Measurements from ENCODE around the gene TPSAB1. TPM values are rescaled to one million over a fixed set of nuclear protein-coding genes. Genes with fewer than 3 reads are reported as not detected.
"Not testable (repeated sequence)": the region's sequence is repeated elsewhere in the genome, so short reads cannot be mapped to it uniquely, and the experiment has no call there.

Gene TPSAB1
- total and polyA plus RNA-seq, 4 experiments from 2014 or later, result not detected

GRCh38 chr16:1265826-1266225 lies 25.3 kb downstream of the TPSAB1 start:
- no peak overlapping the region for H3K27ac ChIP-seq (ENCODE audit: low read depth, low read length)
- CTCF ChIA-PET (ENCODE audit: partially characterized antibody), result no interaction called here
- H3K36me3 ChIP-seq (ENCODE audit: insufficient read depth, low read length), result no peaks in the 10 kb centered on the region
- H3K4me3 ChIP-seq (ENCODE audit: low read length in 2 of 2), result no peak overlapping the region
- H3K27me3 Mint-ChIP-seq, result peaks cover 9 to 10% of the 10 kb centered on the region in 2 donors
- POLR2A ChIA-PET (ENCODE audit: partially characterized antibody), result no interaction called here
- intact Hi-C loops (cut with micrococcal nuclease), result no loop called here
- H3K27me3 ChIP-seq (ENCODE audit: insufficient read depth, low read length), result no peaks in the 10 kb centered on the region
- H3K4me1 ChIP-seq (ENCODE audit: insufficient read depth, low read length), result no peaks in the 10 kb centered on the region
- no peaks in the 10 kb centered on the region for H3K9me3 ChIP-seq (ENCODE audit: control insufficient read depth in 1 of 2, low read length in 2 of 2)
- H3K4me1 Mint-ChIP-seq, result peaks cover 0 to 5% (median 1%) of the 10 kb centered on the region in 4 donors
- H3K4me3 Mint-ChIP-seq, result no peak overlapping the region
- H3K9me3 Mint-ChIP-seq, result no peaks in the 10 kb centered on the region
- no peak for DNase-seq
- no peaks in the 10 kb centered on the region for H3K36me3 Mint-ChIP-seq
- H3K27ac Mint-ChIP-seq, result no peak overlapping the region

GRCh38 chr16:1269418-1269817 lies 28.9 kb downstream of the TPSAB1 start:
- POLR2A ChIA-PET (ENCODE audit: partially characterized antibody); H3K27ac Mint-ChIP-seq: not testable (repeated sequence)

GRCh38 chr16:1271380-1271723 lies 30.8 kb downstream of the TPSAB1 start:
- H3K27ac Mint-ChIP-seq, result peak overlapping the region in 1 of 7 donors; percentile 66
- intact Hi-C loops (cut with micrococcal nuclease), result no loop called here
- H3K9me3 ChIP-seq (ENCODE audit: control insufficient read depth in 1 of 2, low read length in 2 of 2), result no peaks in the 10 kb centered on the region
- no peaks in the 10 kb centered on the region for H3K36me3 Mint-ChIP-seq
- no peak overlapping the region for H3K27ac ChIP-seq (ENCODE audit: low read depth, low read length)
- H3K27me3 Mint-ChIP-seq, result peaks cover 11 to 18% of the 10 kb centered on the region in 2 donors
- no peaks in the 10 kb centered on the region for H3K4me1 ChIP-seq (ENCODE audit: insufficient read depth, low read length)
- H3K4me1 Mint-ChIP-seq, result peaks cover 0 to 5% (median 3%) of the 10 kb centered on the region in 4 donors
- no peak for DNase-seq
- H3K9me3 Mint-ChIP-seq, result no peaks in the 10 kb centered on the region
- POLR2A ChIA-PET (ENCODE audit: partially characterized antibody), result no interaction called here
- H3K27me3 ChIP-seq (ENCODE audit: insufficient read depth, low read length), result no peaks in the 10 kb centered on the region
- H3K4me3 Mint-ChIP-seq, result no peak overlapping the region
- H3K4me3 ChIP-seq (ENCODE audit: low read length in 2 of 2), result no peak overlapping the region
- CTCF ChIA-PET (ENCODE audit: partially characterized antibody), result no interaction called here
- H3K36me3 ChIP-seq (ENCODE audit: insufficient read depth, low read length), result no peaks in the 10 kb centered on the region

More at GRCh38 chr16:1269418-1269817, 28.9 kb downstream of the TPSAB1 start:
- H3K4me3 ChIP-seq (ENCODE audit: low read length in 2 of 2); H3K36me3 ChIP-seq (ENCODE audit: insufficient read depth, low read length); H3K9me3 ChIP-seq (ENCODE audit: control insufficient read depth in 1 of 2, low read length in 2 of 2); H3K27ac ChIP-seq (ENCODE audit: low read depth, low read length); H3K27me3 ChIP-seq (ENCODE audit: insufficient read depth, low read length); CTCF ChIA-PET (ENCODE audit: partially characterized antibody); H3K4me1 ChIP-seq (ENCODE audit: insufficient read depth, low read length); H3K9me3 Mint-ChIP-seq; H3K36me3 Mint-ChIP-seq; DNase-seq; intact Hi-C loops (cut with micrococcal nuclease); H3K4me1 Mint-ChIP-seq; H3K4me3 Mint-ChIP-seq: not testable (repeated sequence)
- H3K27me3 Mint-ChIP-seq, result peaks cover 6 to 13% of the 10 kb centered on the region in 2 donors

GRCh38 chr16:1271724-1272413 lies 31.4 kb downstream of the TPSAB1 start:
- H3K4me3 ChIP-seq (ENCODE audit: low read length in 2 of 2); DNase-seq; CTCF ChIA-PET (ENCODE audit: partially characterized antibody); H3K36me3 ChIP-seq (ENCODE audit: insufficient read depth, low read length); H3K36me3 Mint-ChIP-seq; intact Hi-C loops (cut with micrococcal nuclease); H3K9me3 Mint-ChIP-seq; H3K27me3 ChIP-seq (ENCODE audit: insufficient read depth, low read length); H3K27ac ChIP-seq (ENCODE audit: low read depth, low read length); POLR2A ChIA-PET (ENCODE audit: partially characterized antibody); H3K4me1 Mint-ChIP-seq; H3K4me1 ChIP-seq (ENCODE audit: insufficient read depth, low read length); H3K9me3 ChIP-seq (ENCODE audit: control insufficient read depth in 1 of 2, low read length in 2 of 2): not testable (repeated sequence)
- peak overlapping the region in 1 of 7 donors; percentile 66 for H3K27ac Mint-ChIP-seq
- H3K4me3 Mint-ChIP-seq, result peak overlapping the region in 1 of 8 donors; percentile 49
- peaks cover 11 to 18% of the 10 kb centered on the region in 2 donors for H3K27me3 Mint-ChIP-seq

GRCh38 chr16:1272453-1273198 lies 32.1 kb downstream of the TPSAB1 start:
- Mint-ChIP-seq H3K27me3 (peaks cover 14 to 20% of the 10 kb centered on the region in 2 donors), H3K27ac (peak overlapping the region in 2 of 7 donors; percentile 28 to 69), H3K4me3 (peak overlapping the region in 2 of 8 donors; percentile 22 to 49), H3K4me1 (peaks cover 0 to 5% (median 3%) of the 10 kb centered on the region in 4 donors), H3K9me3 (no peaks in the 10 kb centered on the region), H3K36me3 (no peaks in the 10 kb centered on the region)
- ChIA-PET POLR2A (ENCODE audit: partially characterized antibody) (no interaction called here), CTCF (ENCODE audit: partially characterized antibody) (no interaction called here)
- intact Hi-C loops (cut with micrococcal nuclease), result no loop called here
- Histone ChIP-seq H3K27me3 (ENCODE audit: insufficient read depth, low read length) (no peaks in the 10 kb centered on the region), H3K4me3 (ENCODE audit: low read length in 2 of 2) (no peak overlapping the region), H3K36me3 (ENCODE audit: insufficient read depth, low read length) (no peaks in the 10 kb centered on the region), H3K9me3 (ENCODE audit: control insufficient read depth in 1 of 2, low read length in 2 of 2) (no peaks in the 10 kb centered on the region), H3K4me1 (ENCODE audit: insufficient read depth, low read length) (no peaks in the 10 kb centered on the region), H3K27ac (ENCODE audit: low read depth, low read length) (no peak overlapping the region)
- no peak for DNase-seq

- Histone ChIP-seq H3K27me3 (ENCODE audit: insufficient read depth, low read length) (no peaks in the 10 kb centered on the region), H3K4me3 (ENCODE audit: low read length in 2 of 2) (no peak overlapping the region), H3K4me1 (ENCODE audit: insufficient read depth, low read length) (no peaks in the 10 kb centered on the region), H3K27ac (ENCODE audit: low read depth, low read length) (no peak overlapping the region), H3K9me3 (ENCODE audit: control insufficient read depth in 1 of 2, low read length in 2 of 2) (no peaks in the 10 kb centered on the region), H3K36me3 (ENCODE audit: insufficient read depth, low read length) (no peaks in the 10 kb centered on the region)
- Mint-ChIP-seq H3K36me3 (no peaks in the 10 kb centered on the region), H3K9me3 (no peaks in the 10 kb centered on the region), H3K4me1 (peaks cover 0 to 5% (median 3%) of the 10 kb centered on the region in 4 donors), H3K27ac (no peak overlapping the region), H3K27me3 (peaks cover 16 to 22% of the 10 kb centered on the region in 2 donors), H3K4me3 (no peak overlapping the region)
- CTCF ChIA-PET (ENCODE audit: partially characterized antibody), result no interaction called here
- POLR2A ChIA-PET (ENCODE audit: partially characterized antibody), result no interaction called here
- intact Hi-C loops (cut with micrococcal nuclease), result no loop called here
- no peak for DNase-seq
Observed at GRCh38 chr16:1273816-1274215, 33.3 kb downstream of the TPSAB1 start.

- H3K36me3 Mint-ChIP-seq, result no peaks in the 10 kb centered on the region
- no peaks in the 10 kb centered on the region for H3K9me3 Mint-ChIP-seq
- peaks cover 16 to 22% of the 10 kb centered on the region in 2 donors for H3K27me3 Mint-ChIP-seq
- no peaks in the 10 kb centered on the region for H3K4me1 ChIP-seq (ENCODE audit: insufficient read depth, low read length)
- no peaks in the 10 kb centered on the region for H3K36me3 ChIP-seq (ENCODE audit: insufficient read depth, low read length)
- peaks cover 0 to 5% (median 3%) of the 10 kb centered on the region in 4 donors for H3K4me1 Mint-ChIP-seq
- ChIA-PET POLR2A (ENCODE audit: partially characterized antibody) (no interaction called here), CTCF (ENCODE audit: partially characterized antibody) (no interaction called here)
- no peak overlapping the region for H3K4me3 Mint-ChIP-seq
- no peak overlapping the region for H3K4me3 ChIP-seq (ENCODE audit: low read length in 2 of 2)
- no peak overlapping the region for H3K27ac ChIP-seq (ENCODE audit: low read depth, low read length)
- H3K9me3 ChIP-seq (ENCODE audit: control insufficient read depth in 1 of 2, low read length in 2 of 2), result no peaks in the 10 kb centered on the region
- H3K27me3 ChIP-seq (ENCODE audit: insufficient read depth, low read length), result no peaks in the 10 kb centered on the region
- DNase-seq, result no peak
- intact Hi-C loops (cut with micrococcal nuclease), result no loop called here
- no peak overlapping the region for H3K27ac Mint-ChIP-seq
Observed at GRCh38 chr16:1274767-1275166, 34.3 kb downstream of the TPSAB1 start.
